ENCODE results near the gene METTL23.

DNA sequence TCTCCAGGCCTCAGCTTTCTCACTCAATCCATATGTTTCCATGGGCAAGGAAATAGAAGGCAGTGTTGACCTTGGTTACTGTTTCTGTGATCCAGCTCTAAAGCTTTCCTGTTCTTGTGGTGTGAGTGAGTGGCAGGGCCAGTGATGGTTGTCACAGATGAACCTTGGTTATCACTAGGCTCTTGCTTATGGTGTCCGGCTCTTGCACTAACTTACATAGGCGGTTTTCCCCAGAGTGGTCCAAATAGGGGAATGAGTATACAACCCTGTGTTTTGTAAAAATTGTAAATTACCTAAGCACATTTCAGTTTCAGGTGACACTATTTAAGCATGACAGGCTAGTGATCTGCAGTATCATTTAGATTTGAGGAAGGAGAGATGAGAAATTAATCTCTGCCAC is 18.1 kb downstream of the METTL23 start:
- TF ChIP-seq CTCF (IDR thresholded peaks at IDR 0.05): no peak
- no peak for TF ChIP-seq POLR2A (IDR thresholded peaks at IDR 0.05)

All from Peyer's patch (tissue), 4 donors.